Thyroid gland (tissue), 4 donors: Measurements from ENCODE around the gene OR9K2. TPM values are rescaled to one million over a fixed set of nuclear protein-coding genes. Genes with fewer than 3 reads are reported as not detected.

Experiments used
- DNase-seq, 2 donors: peaks; one replicate each; pipeline ENCODE4 v3.0.0-alpha.2; 2019
- H3K27ac ChIP-seq, 3 donors: fragments of 200-600 bp; sonication (generic); 1 replicate in 2 of 3; 2 replicates in 1 of 3; pipeline ENCODE4 v1.5.1; 2016 to 2019; ENCODE audit warnings: mild to moderate bottlenecking in 1 of 3, moderate library complexity in 1 of 3
- H3K27me3 ChIP-seq: fragments of 200-600 bp; sonication (generic); one replicate; pipeline ENCODE4 v1.5.1; 2019
- H3K36me3 ChIP-seq, 2 donors: fragments of 200-600 bp; sonication (generic); one replicate each; pipeline ENCODE4 v1.5.1; 2016 to 2019
- H3K4me1 ChIP-seq, 2 donors: fragments of 200-600 bp; sonication (generic); one replicate each; pipeline ENCODE4 v1.5.1; 2017 to 2019
- H3K4me3 ChIP-seq, 3 donors: fragments of 200-600 bp; sonication (generic); replicated peaks in 1 of 3; 1 replicate in 2 of 3; 2 replicates in 1 of 3; pipeline ENCODE4 v1.5.1; 2016; ENCODE audit warnings: mild to moderate bottlenecking in 1 of 3
- H3K9me3 ChIP-seq: fragments of 200-600 bp; sonication (generic); one replicate; pipeline ENCODE4 v1.5.1; 2017
- CTCF ChIP-seq, 6 experiments: fragments of 200-600 bp in 3 of 6; fragments of 450-650 bp in 3 of 6; sonication (generic) in 3 of 6; IDR thresholded peaks; one replicate each; pipeline ENCODE4 v1.5.1; 2016 to 2019; ENCODE audit warnings: antibody characterized with exemption in 6 of 6, mild to moderate bottlenecking in 2 of 6, inconsistent platforms in 1 of 6, moderate library complexity in 1 of 6
- POLR2A ChIP-seq, 2 donors: fragments of 450-650 bp; IDR thresholded peaks; one replicate each; pipeline ENCODE4 v1.6.1; 2017; ENCODE audit warnings: antibody characterized with exemption in 2 of 2, mild to moderate bottlenecking in 2 of 2, moderate library complexity in 1 of 2
- WGBS, 2 donors: methylation state at CpG; one replicate each; pipeline ENCODE4 v1.1.5; 2017; 5-methylcytosine and 5-hydroxymethylcytosine counted together
- intact Hi-C: fragments of 100-400 bp; cut with DNase I; formaldehyde crosslinking; loops from one replicate; pipeline ENCODE4 v1.15.1; 2023
- total RNA-seq, 4 donors: library from RNA; depleted of rRNA; stranded (reverse); fragments of >200 nt; gene quantifications; one replicate each; pipeline ENCODE4 v1.2.3, GENCODE V29; 2016

Gene OR9K2
- total RNA-seq, 4 donors from 2014 or later = not detected

- no peaks in the 10 kb centered on the region for H3K36me3 ChIP-seq
- no peak overlapping the region for H3K27ac ChIP-seq
- WGBS, 2 donors = 75 to 92% methylated on average over 2 of the region's 2 CpGs
- H3K4me1 ChIP-seq = no peaks in the 10 kb centered on the region
- DNase-seq = no peak
- no peaks in the 10 kb centered on the region for H3K27me3 ChIP-seq
- TF ChIP-seq POLR2A (IDR thresholded peaks at IDR 0.05) (no peak), CTCF (IDR thresholded peaks at IDR 0.05) (no peak)
- no peaks in the 10 kb centered on the region for H3K9me3 ChIP-seq
- no peak overlapping the region for H3K4me3 ChIP-seq
- intact Hi-C loops = no loop called here
Observed at GRCh38 chr12:55173456-55173855, 47.2 kb downstream of the OR9K2 start.

Other genes with a start within 250 kb of the OR9K2 start
- gene TESPA1, start 141.6 kb upstream of the OR9K2 start, total RNA-seq = 1 to 10 TPM in 2 of 4 donors, under 1 TPM in 1, not detected in 1; 0.83 to 2.5 (median 2.0) TPM
- not detected for gene NEUROD4, start 106.4 kb upstream of the OR9K2 start, total RNA-seq
- gene OR10A7, start 94.6 kb downstream of the OR9K2 start, total RNA-seq = not detected
- not detected for gene OR6C74, start 118.2 kb downstream of the OR9K2 start, total RNA-seq
- gene OR6C6, start 170.2 kb downstream of the OR9K2 start, total RNA-seq = not detected
- not detected for gene OR6C1, start 187.9 kb downstream of the OR9K2 start, total RNA-seq
- gene OR6C3, start 204.3 kb downstream of the OR9K2 start, total RNA-seq = not detected
- not detected for gene OR6C75, start 236.6 kb downstream of the OR9K2 start, total RNA-seq